A673 (cell line): Measurements from ENCODE around the gene INAFM2. TPM values are rescaled to one million over a fixed set of nuclear protein-coding genes. Genes with fewer than 3 reads are reported as not detected.

Source experiments
- BruUV-seq: library from RNA; stranded (reverse); fragments of 400-500 nt; replicated peaks from 2 replicates; lab custom pipeline; 2021; lab: Mats Ljungman, UMichigan
- CTCF ChIA-PET: fragments of 300-600 bp; sonication (Branson Sonifier 250); formaldehyde crosslinking; loops from one replicate; lab custom pipeline; 2022; ENCODE audit warnings: antibody characterized with exemption; lab: Charles Lee
- POLR2A ChIA-PET: fragments of 300-600 bp; sonication (Branson Sonifier 250); formaldehyde crosslinking; loops from one replicate; lab custom pipeline; 2022; ENCODE audit warnings: antibody characterized with exemption; ENCODE audit not compliant: low non-redundant PET; lab: Charles Lee
- DNase-seq: peaks from one replicate; pipeline ENCODE4 v3.0.0-alpha.2; 2015; ENCODE audit warnings: low spot score
- H3K27ac ChIP-seq: fragments of 200-600 bp; sonication (generic); 2 replicates; pipeline ENCODE4 v1.5.1; 2016; ENCODE audit warnings: mixed run types, low read depth, mild to moderate bottlenecking, mixed read lengths, antibody characterized with exemption, low read length; ENCODE audit not compliant: poor library complexity, severe bottlenecking
- H3K27me3 ChIP-seq: fragments of 200-600 bp; sonication (generic); replicated peaks from 2 replicates; pipeline ENCODE4 v1.6.1; 2017; ENCODE audit warnings: mixed run types, low read depth, mild to moderate bottlenecking, mixed read lengths, antibody characterized with exemption, low read length; ENCODE audit not compliant: insufficient read depth, poor library complexity
- H3K36me3 ChIP-seq: fragments of 200-600 bp; sonication (generic); 2 replicates; pipeline ENCODE4 v1.6.1; 2016; ENCODE audit warnings: mixed run types, mild to moderate bottlenecking, mixed read lengths, antibody characterized with exemption, low read length; ENCODE audit not compliant: insufficient read depth, poor library complexity, severe bottlenecking
- H3K4me1 ChIP-seq: fragments of 200-600 bp; sonication (generic); 2 replicates; pipeline ENCODE4 v1.6.1; 2017; ENCODE audit warnings: mixed run types, mild to moderate bottlenecking, mixed read lengths, antibody characterized with exemption, low read length; ENCODE audit not compliant: insufficient read depth, poor library complexity, severe bottlenecking
- H3K4me3 ChIP-seq: fragments of 200-600 bp; sonication (generic); 2 replicates; pipeline ENCODE4 v1.5.1; 2016; ENCODE audit warnings: low read depth, mixed run types, mild to moderate bottlenecking, mixed read lengths, low read length; ENCODE audit not compliant: poor library complexity, severe bottlenecking
- H3K9me3 ChIP-seq: fragments of 200-600 bp; sonication (generic); 2 replicates; pipeline ENCODE4 v1.6.1; 2016; ENCODE audit warnings: mixed run types, low read depth, mild to moderate bottlenecking, mixed read lengths, antibody characterized with exemption, low read length; ENCODE audit not compliant: poor library complexity, severe bottlenecking
- EZH2 ChIP-seq: fragments of 200-600 bp; sonication (generic); IDR thresholded peaks from 2 replicates; pipeline ENCODE4 v1.6.1; 2017; ENCODE audit warnings: borderline replicate concordance, low read depth, mild to moderate bottlenecking, mixed read lengths, antibody characterized with exemption, low read length; ENCODE audit not compliant: poor library complexity, severe bottlenecking
- intact Hi-C: fragments of 100-400 bp; cut with micrococcal nuclease; formaldehyde crosslinking; loops from one replicate; pipeline ENCODE4 v1.10.0; 2022; ENCODE audit not compliant: unreplicated experiment
- total RNA-seq: library from RNA; stranded (reverse); gene quantifications from 2 replicates; pipeline ENCODE4 v1.2.3, GENCODE V29; 2021
- TF ChIP-seq, protein P1 (sequence below): fragments of 300-800, 200-600 bp; sonication (generic); conservative IDR thresholded peaks from 2 replicates; pipeline ENCODE4 v1.5.1; 2017; ENCODE audit warnings: low read depth, mild to moderate bottlenecking, antibody characterized with exemption, low read length, moderate library complexity, mixed read lengths

The INAFM2 gene
- total RNA-seq, 1 experiment from 2014 or later: 14.5 TPM

DNA sequence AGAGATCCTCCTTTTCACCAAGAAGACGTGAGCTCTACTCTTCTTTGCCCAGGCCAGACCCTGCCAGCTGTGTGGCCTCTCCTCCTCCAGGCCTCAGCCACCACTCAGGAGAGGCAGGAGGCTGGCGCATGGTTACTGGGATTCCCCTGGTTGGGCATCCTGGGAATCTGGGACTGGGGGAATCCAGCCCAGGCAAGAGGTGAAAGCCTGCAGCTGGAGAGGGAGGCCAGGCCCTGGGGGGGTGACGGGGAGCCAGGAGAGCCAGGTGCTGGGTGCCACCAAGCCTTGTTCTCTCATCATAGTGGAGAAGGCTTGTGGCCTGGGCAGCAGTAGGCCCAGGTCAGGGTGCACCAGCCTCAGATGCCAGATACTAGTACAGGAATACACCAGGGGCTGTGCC lies 11.0 kb downstream of the INAFM2 start:
- CTCF ChIA-PET: interaction anchor here (0.9 to 2.2 kb wide), 3 partner anchors 9 to 12 kb away, joined by 3 to 6 read pairs (median 5); no protein-coding TSS in a partner anchor
- H3K27ac ChIP-seq: peak overlapping the region; percentile 78
- no peak for DNase-seq

DNA sequence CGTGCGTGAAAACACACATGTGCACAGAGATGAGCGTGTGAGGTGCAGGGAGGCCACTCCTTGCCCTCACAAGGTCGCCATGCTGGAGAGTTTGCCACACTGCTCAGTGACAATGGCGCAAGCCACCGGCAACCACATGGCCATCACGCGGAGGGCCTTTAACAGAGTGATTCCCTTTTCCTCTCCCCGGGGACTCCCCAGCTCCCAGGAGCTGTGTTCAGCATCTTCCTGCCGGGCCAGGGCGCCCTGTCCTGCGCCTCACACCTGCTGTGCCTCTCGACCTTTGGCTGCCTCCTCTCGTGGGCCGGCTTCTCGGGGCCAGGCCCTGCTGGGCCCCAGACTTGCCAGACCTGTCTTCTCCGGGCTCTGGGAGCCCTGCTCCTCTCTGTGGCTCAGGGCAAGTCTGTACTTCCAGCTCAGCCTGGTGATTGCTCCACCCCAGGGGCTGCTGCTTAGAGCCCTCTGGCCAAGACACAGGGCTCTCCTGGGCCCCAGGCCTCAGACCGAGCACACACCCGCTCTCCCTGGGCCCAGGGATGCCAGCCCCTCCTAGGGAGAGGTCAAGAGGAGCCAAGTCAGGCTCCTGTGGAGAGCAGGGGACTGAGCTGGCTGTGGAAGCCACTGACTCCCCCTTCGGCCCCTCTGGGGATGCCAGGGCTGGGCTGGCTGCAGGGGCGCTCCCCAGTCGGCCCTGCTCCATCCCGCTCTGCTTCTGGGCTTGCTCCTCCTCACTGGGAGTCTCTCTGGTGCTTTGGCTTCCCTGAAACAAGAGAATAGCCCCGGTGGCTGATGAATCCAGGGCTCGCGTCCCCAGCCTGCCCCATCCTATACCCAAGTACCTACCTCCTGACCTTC lies 11.7 kb downstream of the INAFM2 start:
- intact Hi-C loops: no loop called here
- peaks cover 64% of the 10 kb centered on the region for H3K4me1 ChIP-seq
- ChIA-PET CTCF (interaction anchor here (1.1 to 2.2 kb wide), 2 partner anchors 9 to 13 kb away, joined by 3 to 6 read pairs; no protein-coding TSS in a partner anchor), POLR2A (interaction anchor here (0.6 kb wide), 1 partner anchor 25 kb away, joined by 3 read pairs; no protein-coding TSS in a partner anchor)
- DNase-seq: no peak
- H3K36me3 ChIP-seq: no peaks in the 10 kb centered on the region
- H3K27ac ChIP-seq: peak overlapping the region; percentile 78
- no peak for TF ChIP-seq EZH2
- TF ChIP-seq, protein P1, sequence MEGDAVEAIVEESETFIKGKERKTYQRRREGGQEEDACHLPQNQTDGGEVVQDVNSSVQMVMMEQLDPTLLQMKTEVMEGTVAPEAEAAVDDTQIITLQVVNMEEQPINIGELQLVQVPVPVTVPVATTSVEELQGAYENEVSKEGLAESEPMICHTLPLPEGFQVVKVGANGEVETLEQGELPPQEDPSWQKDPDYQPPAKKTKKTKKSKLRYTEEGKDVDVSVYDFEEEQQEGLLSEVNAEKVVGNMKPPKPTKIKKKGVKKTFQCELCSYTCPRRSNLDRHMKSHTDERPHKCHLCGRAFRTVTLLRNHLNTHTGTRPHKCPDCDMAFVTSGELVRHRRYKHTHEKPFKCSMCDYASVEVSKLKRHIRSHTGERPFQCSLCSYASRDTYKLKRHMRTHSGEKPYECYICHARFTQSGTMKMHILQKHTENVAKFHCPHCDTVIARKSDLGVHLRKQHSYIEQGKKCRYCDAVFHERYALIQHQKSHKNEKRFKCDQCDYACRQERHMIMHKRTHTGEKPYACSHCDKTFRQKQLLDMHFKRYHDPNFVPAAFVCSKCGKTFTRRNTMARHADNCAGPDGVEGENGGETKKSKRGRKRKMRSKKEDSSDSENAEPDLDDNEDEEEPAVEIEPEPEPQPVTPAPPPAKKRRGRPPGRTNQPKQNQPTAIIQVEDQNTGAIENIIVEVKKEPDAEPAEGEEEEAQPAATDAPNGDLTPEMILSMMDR: no peak
- H3K9me3 ChIP-seq: no peaks in the 10 kb centered on the region
- H3K27me3 ChIP-seq: no peaks in the 10 kb centered on the region
- no peak overlapping the region for H3K4me3 ChIP-seq
- no TSS peak for BruUV-seq

More for the DNA sequence above, 11.0 kb downstream of the INAFM2 start:
- peaks cover 58% of the 10 kb centered on the region for H3K4me1 ChIP-seq
- intact Hi-C loops: no loop called here
- TF ChIP-seq, protein P1: no peak
- TF ChIP-seq EZH2: no peak
- POLR2A ChIA-PET: no interaction called here
- no peaks in the 10 kb centered on the region for H3K27me3 ChIP-seq
- no peak overlapping the region for H3K4me3 ChIP-seq
- H3K9me3 ChIP-seq: no peaks in the 10 kb centered on the region
- BruUV-seq: no TSS peak
- no peaks in the 10 kb centered on the region for H3K36me3 ChIP-seq

DNA sequence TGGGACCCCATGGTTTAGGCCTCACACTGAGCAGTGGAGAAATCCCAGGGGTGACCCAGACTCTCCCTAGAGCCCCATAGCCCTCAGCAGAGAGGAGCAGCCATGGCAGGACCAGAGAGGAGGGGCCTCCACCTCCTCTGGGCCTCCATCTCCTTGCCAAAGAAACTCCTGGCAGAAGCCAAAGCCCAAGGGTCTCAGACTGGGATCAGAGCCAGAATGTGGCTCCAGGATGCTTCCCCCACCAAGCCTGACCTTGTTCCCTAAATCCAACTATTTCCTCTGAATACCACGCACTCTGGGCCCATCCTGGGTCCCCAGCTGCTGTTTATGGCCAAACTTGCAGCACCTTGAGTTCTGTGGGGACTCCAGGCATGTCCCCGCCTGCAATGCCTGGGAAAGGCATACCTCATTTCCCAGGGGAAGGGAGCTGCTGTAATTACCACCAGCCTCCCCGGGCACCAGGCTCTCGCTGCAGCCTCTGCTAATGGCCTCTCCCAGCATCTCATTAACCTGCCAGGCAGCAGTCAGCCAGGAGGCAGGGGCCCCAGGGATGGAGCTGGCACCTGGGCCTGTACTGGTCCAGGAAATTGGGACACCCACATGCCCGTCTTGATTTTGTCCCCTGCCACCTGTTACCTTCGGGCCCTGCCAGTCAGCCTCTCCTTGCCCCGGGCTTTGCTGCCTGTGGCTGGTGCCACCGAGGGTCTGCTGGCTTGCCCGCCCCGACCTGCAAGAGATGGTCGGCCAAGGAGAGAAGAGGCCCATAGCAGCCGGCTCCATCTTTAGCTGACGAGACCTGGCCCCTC lies 12.6 kb downstream of the INAFM2 start:
- intact Hi-C loops: no loop called here
- ChIA-PET CTCF (interaction anchor here (0.6 to 2.9 kb wide), 5 partner anchors 8 to 57 kb away, joined by 3 to 14 read pairs (median 3); partner anchors contain the start of gene INAFM2), POLR2A (no interaction called here)
- Histone ChIP-seq H3K27ac (peak overlapping the region; percentile 78), H3K27me3 (no peaks in the 10 kb centered on the region), H3K4me3 (no peak overlapping the region), H3K9me3 (no peaks in the 10 kb centered on the region), H3K36me3 (no peaks in the 10 kb centered on the region), H3K4me1 (peaks cover 74% of the 10 kb centered on the region)
- DNase-seq: peak; percentile 69
- no TSS peak for BruUV-seq
- TF ChIP-seq, protein P1: no peak
- TF ChIP-seq EZH2: no peak
